ENCODE measurements around the gene CLEC4A. TPM values are rescaled to one million over a fixed set of nuclear protein-coding genes. Genes with fewer than 3 reads are reported as not detected.
"Not testable (repeated sequence)": the region's sequence is repeated elsewhere in the genome, so short reads cannot be mapped to it uniquely, and the experiment has no call there.

CLEC4A gene
- total RNA-seq, 1 donor from 2014 or later: 0.65 TPM

DNA sequence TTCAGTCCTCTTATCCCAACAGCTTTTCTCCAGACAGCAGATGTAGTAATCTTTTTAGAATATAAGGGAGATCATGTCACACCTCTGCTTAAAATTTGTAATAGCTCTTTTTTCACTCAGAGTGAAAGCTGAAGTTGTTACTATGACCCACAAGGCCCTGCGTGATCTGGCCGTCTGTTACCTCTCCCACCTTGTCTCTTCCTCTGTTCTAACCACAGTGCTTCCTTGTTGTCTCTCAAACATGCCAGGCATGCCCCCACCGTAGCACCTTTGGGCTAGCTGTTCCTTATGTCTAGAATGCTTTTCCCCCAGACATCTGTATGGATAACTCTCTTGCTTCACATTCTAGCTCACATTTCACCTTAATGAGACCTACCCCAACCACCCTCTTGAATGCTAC, 34.8 kb upstream of the CLEC4A start:
- Mint-ChIP-seq H3K9me3 (ENCODE audit: low read depth) (no peaks in the 10 kb centered on the region), H3K4me1 (ENCODE audit: low read depth) (peaks cover 13% of the 10 kb centered on the region), H3K4me3 (ENCODE audit: unreplicated experiment) (no peak overlapping the region), H3K36me3 (ENCODE audit: low read depth) (peaks cover 25% of the 10 kb centered on the region), H3K27me3 (ENCODE audit: low read depth) (no peaks in the 10 kb centered on the region), H3K27ac (ENCODE audit: unreplicated experiment) (peak overlapping the region; percentile 28)
- no peak for DNase-seq (ENCODE audit: low spot score)
- TF ChIP-seq, protein P1, sequence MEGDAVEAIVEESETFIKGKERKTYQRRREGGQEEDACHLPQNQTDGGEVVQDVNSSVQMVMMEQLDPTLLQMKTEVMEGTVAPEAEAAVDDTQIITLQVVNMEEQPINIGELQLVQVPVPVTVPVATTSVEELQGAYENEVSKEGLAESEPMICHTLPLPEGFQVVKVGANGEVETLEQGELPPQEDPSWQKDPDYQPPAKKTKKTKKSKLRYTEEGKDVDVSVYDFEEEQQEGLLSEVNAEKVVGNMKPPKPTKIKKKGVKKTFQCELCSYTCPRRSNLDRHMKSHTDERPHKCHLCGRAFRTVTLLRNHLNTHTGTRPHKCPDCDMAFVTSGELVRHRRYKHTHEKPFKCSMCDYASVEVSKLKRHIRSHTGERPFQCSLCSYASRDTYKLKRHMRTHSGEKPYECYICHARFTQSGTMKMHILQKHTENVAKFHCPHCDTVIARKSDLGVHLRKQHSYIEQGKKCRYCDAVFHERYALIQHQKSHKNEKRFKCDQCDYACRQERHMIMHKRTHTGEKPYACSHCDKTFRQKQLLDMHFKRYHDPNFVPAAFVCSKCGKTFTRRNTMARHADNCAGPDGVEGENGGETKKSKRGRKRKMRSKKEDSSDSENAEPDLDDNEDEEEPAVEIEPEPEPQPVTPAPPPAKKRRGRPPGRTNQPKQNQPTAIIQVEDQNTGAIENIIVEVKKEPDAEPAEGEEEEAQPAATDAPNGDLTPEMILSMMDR (IDR thresholded peaks at IDR 0.05): no peak

DNA sequence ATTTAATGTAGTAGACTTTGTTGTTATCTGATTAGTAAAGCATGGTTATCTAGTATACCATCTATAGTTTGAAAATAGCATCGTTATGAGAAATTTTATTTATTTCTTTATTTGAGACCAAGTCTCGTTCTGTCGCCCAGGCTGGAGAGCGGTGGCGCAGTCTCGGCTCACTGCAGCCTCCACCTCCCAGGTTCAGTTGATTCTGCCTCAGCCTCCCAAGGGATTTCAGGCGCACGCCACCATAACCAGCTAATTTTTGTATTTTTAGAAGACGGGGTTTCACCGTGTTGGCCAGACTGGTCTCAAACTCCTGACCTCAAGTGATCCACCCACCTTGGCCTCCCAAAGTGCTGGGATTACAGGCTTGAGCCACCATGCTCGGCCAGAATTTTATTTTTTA, 34.1 kb upstream of the CLEC4A start:
- not testable (repeated sequence) for H3K27me3 Mint-ChIP-seq (ENCODE audit: low read depth); H3K9me3 Mint-ChIP-seq (ENCODE audit: low read depth); H3K4me1 Mint-ChIP-seq (ENCODE audit: low read depth); DNase-seq (ENCODE audit: low spot score); H3K4me3 Mint-ChIP-seq (ENCODE audit: unreplicated experiment); H3K27ac Mint-ChIP-seq (ENCODE audit: unreplicated experiment)
- H3K36me3 Mint-ChIP-seq (ENCODE audit: low read depth): peaks cover 28% of the 10 kb centered on the region

DNA sequence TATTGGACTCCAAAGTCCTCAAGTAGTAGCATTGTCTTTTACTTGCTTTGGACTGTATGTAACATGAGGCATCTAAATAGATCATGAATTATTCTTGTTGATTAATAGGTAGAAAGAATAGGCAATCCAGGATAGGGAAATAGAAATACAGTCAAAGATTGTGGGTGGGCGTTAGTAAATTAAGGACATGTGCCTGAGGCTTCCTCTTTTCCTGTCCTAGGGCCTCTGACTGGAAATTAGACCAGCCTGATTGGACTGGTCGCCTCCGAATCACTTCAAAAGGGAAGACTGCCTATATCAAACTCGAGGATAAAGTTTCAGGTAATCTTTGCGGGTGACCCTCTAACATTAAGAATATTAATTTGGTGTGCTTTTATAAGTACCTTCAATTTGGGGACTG, 33.7 kb upstream of the CLEC4A start:
- DNase-seq (ENCODE audit: low spot score): no peak
- Mint-ChIP-seq H3K27ac (ENCODE audit: unreplicated experiment) (no peak overlapping the region), H3K36me3 (ENCODE audit: low read depth) (peaks cover 30% of the 10 kb centered on the region), H3K27me3 (ENCODE audit: low read depth) (no peaks in the 10 kb centered on the region), H3K4me1 (ENCODE audit: low read depth) (peaks cover 3% of the 10 kb centered on the region), H3K9me3 (ENCODE audit: low read depth) (no peaks in the 10 kb centered on the region), H3K4me3 (ENCODE audit: unreplicated experiment) (no peak overlapping the region)
- TF ChIP-seq, protein P1 (IDR thresholded peaks at IDR 0.05): no peak

DNA sequence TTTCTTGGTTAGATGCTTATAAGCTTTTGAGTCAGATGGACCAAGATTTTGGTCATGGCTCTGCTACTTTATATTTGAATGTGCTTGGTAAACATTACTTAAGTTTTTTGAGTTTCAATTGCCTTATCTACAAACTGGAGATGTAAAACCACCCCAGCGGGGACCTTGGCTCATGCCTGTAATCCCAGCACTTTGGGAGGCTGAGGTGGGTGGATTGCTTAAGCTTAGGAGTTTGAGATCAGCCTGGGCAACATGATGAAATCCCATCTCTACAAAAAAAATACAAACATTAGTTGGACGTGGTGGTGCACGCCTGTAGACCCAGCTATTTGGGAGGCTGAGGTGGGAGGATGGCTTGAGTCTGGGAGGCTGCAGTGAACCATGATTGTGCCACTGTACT, 30.1 kb upstream of the CLEC4A start:
- Mint-ChIP-seq H3K9me3 (ENCODE audit: low read depth) (no peaks in the 10 kb centered on the region), H3K4me3 (ENCODE audit: unreplicated experiment) (no peak overlapping the region), H3K4me1 (ENCODE audit: low read depth) (no peaks in the 10 kb centered on the region), H3K27ac (ENCODE audit: unreplicated experiment) (no peak overlapping the region), H3K36me3 (ENCODE audit: low read depth) (peaks cover 50% of the 10 kb centered on the region), H3K27me3 (ENCODE audit: low read depth) (no peaks in the 10 kb centered on the region)
- no peak for DNase-seq (ENCODE audit: low spot score)
- TF ChIP-seq, protein P1 (IDR thresholded peaks at IDR 0.05): no peak

DNA sequence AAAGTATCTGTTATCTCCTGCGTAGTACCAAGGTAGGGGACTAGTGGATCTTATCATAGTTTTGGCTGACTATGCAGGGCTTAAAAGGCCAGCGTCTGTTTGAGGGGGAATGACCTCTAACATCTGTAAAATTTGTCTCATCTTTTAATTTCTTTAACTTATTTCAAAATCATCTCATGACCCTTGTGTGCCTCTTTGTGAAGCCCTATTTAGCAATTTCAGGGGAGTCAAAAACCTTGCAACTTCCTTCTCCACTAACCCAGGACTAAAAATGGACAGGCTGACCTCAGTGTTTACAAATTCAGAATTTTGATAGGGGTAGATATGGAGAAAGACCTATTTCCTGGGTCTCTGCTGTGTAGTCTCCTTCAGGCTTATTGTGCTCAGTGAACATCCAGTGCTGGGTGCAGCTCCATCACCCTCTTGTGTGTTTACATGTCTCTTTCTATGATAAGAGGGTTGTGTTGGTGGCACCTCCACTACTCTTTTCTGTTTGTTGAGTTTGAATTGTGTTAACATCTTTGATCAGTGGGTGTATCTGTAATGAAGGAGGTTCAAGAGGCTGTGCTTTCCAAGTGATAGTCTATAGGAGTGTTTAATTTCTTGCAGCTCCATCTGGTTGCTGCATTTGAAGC, 27.0 kb upstream of the CLEC4A start:
- H3K36me3 Mint-ChIP-seq (ENCODE audit: low read depth): peaks cover 46% of the 10 kb centered on the region
- no peak for DNase-seq (ENCODE audit: low spot score)
- H3K9me3 Mint-ChIP-seq (ENCODE audit: low read depth): no peaks in the 10 kb centered on the region
- no peaks in the 10 kb centered on the region for H3K4me1 Mint-ChIP-seq (ENCODE audit: low read depth)
- TF ChIP-seq, protein P1 (IDR thresholded peaks at IDR 0.05): no peak
- no peaks in the 10 kb centered on the region for H3K27me3 Mint-ChIP-seq (ENCODE audit: low read depth)
- no peak overlapping the region for H3K27ac Mint-ChIP-seq (ENCODE audit: unreplicated experiment)
- H3K4me3 Mint-ChIP-seq (ENCODE audit: unreplicated experiment): no peak overlapping the region

DNA sequence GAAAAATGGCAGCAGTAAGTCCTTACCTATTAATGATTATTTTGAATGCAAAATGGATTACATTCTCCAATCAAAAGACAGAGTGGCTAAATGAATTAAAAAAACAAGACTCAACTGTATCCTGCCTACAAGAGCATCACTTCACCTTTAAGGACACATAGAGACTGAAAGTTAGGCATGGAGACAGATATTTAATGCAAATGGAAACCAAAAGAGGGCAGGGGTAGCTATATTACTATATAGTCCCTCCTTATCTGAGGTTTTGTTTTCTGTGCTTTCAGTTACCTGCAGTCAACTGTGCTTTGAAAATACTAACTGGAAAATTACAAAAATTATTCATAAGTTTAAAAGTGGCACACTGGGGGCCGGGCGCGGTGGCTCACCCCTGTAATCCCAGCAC, 24.2 kb upstream of the CLEC4A start:
- DNase-seq (ENCODE audit: low spot score): no peak
- Mint-ChIP-seq H3K9me3 (ENCODE audit: low read depth) (no peaks in the 10 kb centered on the region), H3K4me1 (ENCODE audit: low read depth) (no peaks in the 10 kb centered on the region), H3K27me3 (ENCODE audit: low read depth) (no peaks in the 10 kb centered on the region), H3K4me3 (ENCODE audit: unreplicated experiment) (no peak overlapping the region), H3K27ac (ENCODE audit: unreplicated experiment) (no peak overlapping the region), H3K36me3 (ENCODE audit: low read depth) (peaks cover 35% of the 10 kb centered on the region)
- TF ChIP-seq, protein P1 (IDR thresholded peaks at IDR 0.05): no peak
